Left lobe of liver (tissue), 2 donors: ENCODE data around the gene SPOCK1. TPM values are rescaled to one million over a fixed set of nuclear protein-coding genes. Genes with fewer than 3 reads are reported as not detected.

ENCODE experiments used
- ATAC-seq: fragments of 200-7000 bp; cut with Tn5 transposase; one replicate; pipeline ENCODE4 v1.9.1; 2020; ENCODE audit warnings: mild to moderate bottlenecking, moderate library complexity
- DNase-seq: peaks from one replicate; pipeline ENCODE4 v3.0.0-alpha.2; 2020; ENCODE audit warnings: low spot score
- total RNA-seq: library from RNA; stranded (reverse); gene quantifications from one replicate; pipeline ENCODE4 v1.2.1, GENCODE V29; 2021
- donor health status: DM: no; HTN: no; CAD: no; lungs with moderate emphysema.
- donor health status: DM: no; HTN: yes; CAD: no.

SPOCK1 gene
- total RNA-seq, 1 donor from 2014 or later = 0.40 TPM

- DNase-seq (no peak), ATAC-seq (no peak)
Observed at GRCh38 chr5:137207023-137207760, 291.9 kb downstream of the SPOCK1 start.

- ATAC-seq (no peak), DNase-seq (no peak)
Observed at GRCh38 chr5:137206030-137206715, 293.0 kb downstream of the SPOCK1 start.

GRCh38 chr5:137205231-137206027 lies 293.7 kb downstream of the SPOCK1 start:
- no peak for ATAC-seq
- no peak for DNase-seq

GRCh38 chr5:137203011-137203632 lies 296.0 kb downstream of the SPOCK1 start:
- ATAC-seq (no peak), DNase-seq (no peak)

- DNase-seq (no peak), ATAC-seq (no peak)
Observed at GRCh38 chr5:137201876-137202275, 297.2 kb downstream of the SPOCK1 start.

GRCh38 chr5:137200906-137201700 lies 298.0 kb downstream of the SPOCK1 start:
- no peak for DNase-seq
- ATAC-seq = no peak

GRCh38 chr5:137199966-137200365 lies 299.2 kb downstream of the SPOCK1 start:
- DNase-seq (no peak), ATAC-seq (no peak)

GRCh38 chr5:137199201-137199600 lies 299.9 kb downstream of the SPOCK1 start:
- ATAC-seq (no peak), DNase-seq (no peak)

- ATAC-seq = no peak
- no peak for DNase-seq
Observed at GRCh38 chr5:137195483-137195882, 303.6 kb downstream of the SPOCK1 start.

GRCh38 chr5:137194300-137194699 lies 304.8 kb downstream of the SPOCK1 start:
- ATAC-seq = no peak
- no peak for DNase-seq

- DNase-seq (no peak), ATAC-seq (no peak)
Observed at GRCh38 chr5:137192293-137192743, 306.8 kb downstream of the SPOCK1 start.

GRCh38 chr5:137191179-137191578 lies 307.9 kb downstream of the SPOCK1 start:
- no peak for DNase-seq
- no peak for ATAC-seq

- ATAC-seq (no peak), DNase-seq (no peak)
Observed at GRCh38 chr5:137190441-137190840, 308.7 kb downstream of the SPOCK1 start.

GRCh38 chr5:137190031-137190430 lies 309.1 kb downstream of the SPOCK1 start:
- no peak for DNase-seq
- no peak for ATAC-seq

- no peak for DNase-seq
Observed at GRCh38 chr5:137188566-137188965, 310.6 kb downstream of the SPOCK1 start.

GRCh38 chr5:137186759-137187461 lies 312.2 kb downstream of the SPOCK1 start:
- ATAC-seq = no peak
- no peak for DNase-seq

More at GRCh38 chr5:137188566-137188965, 310.6 kb downstream of the SPOCK1 start:
- no peak for ATAC-seq

- no peak for ATAC-seq
- no peak for DNase-seq
Observed at GRCh38 chr5:137185193-137185592, 313.9 kb downstream of the SPOCK1 start.

GRCh38 chr5:137184734-137185133 lies 314.4 kb downstream of the SPOCK1 start:
- DNase-seq (no peak), ATAC-seq (no peak)

GRCh38 chr5:137182576-137182975 lies 316.6 kb downstream of the SPOCK1 start:
- ATAC-seq = no peak
- no peak for DNase-seq

- DNase-seq (no peak), ATAC-seq (no peak)
Observed at GRCh38 chr5:137181667-137182066, 317.5 kb downstream of the SPOCK1 start.
